ENCODE data around the gene GRIK2. TPM values are rescaled to one million over a fixed set of nuclear protein-coding genes. Genes with fewer than 3 reads are reported as not detected.
A peak's percentile ranks its signal among the peaks of the same experiment; 100 is the strongest.
"Not testable (repeated sequence)": the region's sequence is repeated elsewhere in the genome, so short reads cannot be mapped to it uniquely, and the experiment has no call there.

GRIK2 gene
- polyA plus RNA-seq, 1 of the 3 experiments (the other 2 are of a cell fraction) = 0.30 TPM

DNA sequence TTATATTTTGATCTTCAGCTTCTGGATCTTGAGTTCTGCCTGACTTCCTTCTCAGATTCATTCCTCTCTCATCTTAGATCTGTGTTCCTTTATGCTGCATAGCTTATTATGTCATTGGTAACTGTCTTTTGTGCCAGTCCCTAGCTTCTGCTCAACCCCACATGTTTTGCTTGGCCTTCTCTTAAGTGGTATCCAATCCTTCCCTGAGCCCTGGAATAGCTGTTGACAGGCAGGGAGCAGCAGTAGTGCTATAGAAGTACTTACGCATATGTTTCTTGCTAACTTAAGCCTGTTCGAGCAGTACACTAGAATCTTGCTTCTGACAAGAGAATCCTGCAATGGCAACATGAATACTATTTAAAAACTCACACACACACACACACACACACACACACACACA, 13.6 kb upstream of the GRIK2 start (continued):
- no peak for TF ChIP-seq CHD2 (IDR thresholded peaks at IDR 0.05; ENCODE audit: low read length, partially characterized antibody)

DNA sequence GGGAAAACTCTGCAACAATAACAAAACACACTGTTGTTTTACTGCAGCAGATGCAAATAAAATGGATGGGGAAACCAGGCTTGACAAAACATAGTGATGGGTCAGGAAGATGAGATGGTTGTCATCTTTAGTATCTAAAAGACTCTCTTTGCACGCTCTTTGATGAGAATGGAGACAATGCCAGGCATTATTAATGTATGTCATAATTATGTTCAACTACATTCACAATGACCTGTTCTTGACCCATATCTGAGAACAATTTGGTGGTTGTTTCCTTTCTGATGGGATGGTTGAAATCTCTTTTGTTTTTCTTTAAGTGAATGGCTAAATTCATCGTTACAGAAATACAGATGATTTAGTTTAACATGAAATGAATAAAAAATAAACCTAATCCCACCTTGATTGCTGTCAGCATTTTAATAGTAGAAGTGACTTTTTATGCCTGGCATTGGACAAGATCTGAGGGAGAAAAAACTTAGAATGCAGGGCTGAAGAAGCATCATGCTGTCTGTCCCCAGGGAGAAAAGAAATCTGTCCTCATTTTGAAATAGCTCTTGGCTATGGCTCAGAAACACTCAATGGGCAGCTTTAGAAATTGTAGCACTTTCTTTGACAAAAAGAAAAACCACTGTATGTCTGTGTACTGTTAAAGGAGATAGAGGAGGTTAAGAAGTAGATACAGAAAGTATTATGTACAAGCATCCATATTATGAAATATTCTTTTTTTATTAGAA, 12.4 kb upstream of the GRIK2 start:
- ChIA-PET POLR2A (no interaction called here), CTCF (interaction anchor here (1.0 to 1.3 kb wide), 2 partner anchors 14 to 252 kb away, joined by 3 to 4 read pairs; no protein-coding TSS in a partner anchor)
- no peaks in the 10 kb centered on the region for H3K9me3 ChIP-seq
- no peak overlapping the region for H3K4me3 ChIP-seq (ENCODE audit: low read depth in 2 of 2, low read length in 1 of 2)
- H3K9me2 ChIP-seq = no peaks in the 10 kb centered on the region
- no peaks in the 10 kb centered on the region for H3K79me2 ChIP-seq (ENCODE audit: insufficient read depth)
- DNase-seq = no peak
- H4K20me1 ChIP-seq (ENCODE audit: insufficient read depth) = no peaks in the 10 kb centered on the region
- no peaks in the 10 kb centered on the region; a peak in 1 of 4 replicates for H3K4me1 ChIP-seq (ENCODE audit: control insufficient read depth in 1 of 2, insufficient read depth in 2 of 2, low read depth in 1 of 2, low read length in 1 of 2)
- no peak overlapping the region for H3K9ac ChIP-seq
- H3K4me2 ChIP-seq = no peak overlapping the region
- H3K36me3 ChIP-seq (replicated peaks in 1 of 2; ENCODE audit: control insufficient read depth in 1 of 2, insufficient read depth in 2 of 2, low read length in 1 of 2) = no peaks in the 10 kb centered on the region
- TF ChIP-seq, protein P1, sequence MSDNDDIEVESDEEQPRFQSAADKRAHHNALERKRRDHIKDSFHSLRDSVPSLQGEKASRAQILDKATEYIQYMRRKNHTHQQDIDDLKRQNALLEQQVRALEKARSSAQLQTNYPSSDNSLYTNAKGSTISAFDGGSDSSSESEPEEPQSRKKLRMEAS (IDR thresholded peaks at IDR 0.05; ENCODE audit: low read depth) = no peak
- TF ChIP-seq EP300 (IDR thresholded peaks at IDR 0.05; ENCODE audit: borderline replicate concordance in 1 of 2, low read depth in 1 of 2, low read length in 1 of 2) = no peak
- TF ChIP-seq MEF2A (IDR thresholded peaks at IDR 0.05; ENCODE audit: borderline replicate concordance, low read depth) = no peak
- TF ChIP-seq PBX3 (IDR thresholded peaks at IDR 0.05) = no peak
- TF ChIP-seq FOXM1 (IDR thresholded peaks at IDR 0.05; ENCODE audit: low read depth) = no peak
- H3K27ac ChIP-seq (ENCODE audit: low read depth in 2 of 2, low read length in 1 of 2) = no peak overlapping the region
- no peaks in the 10 kb centered on the region for H3K27me3 ChIP-seq (ENCODE audit: insufficient read depth)
- 37% methylated on average over 2 of the region's 2 CpGs for WGBS (ENCODE audit: low lambda C conversion rate)
- no peaks in the 10 kb centered on the region for H3F3A ChIP-seq (replicated peaks; ENCODE audit: insufficient read depth)
- no peak overlapping the region for H2AFZ ChIP-seq (ENCODE audit: low read depth)

GRCh38 chr6:101383747-101384146, 9.8 kb upstream of the GRIK2 start:
- H3K79me2 ChIP-seq (ENCODE audit: insufficient read depth); H3K9ac ChIP-seq; H3K9me3 ChIP-seq; H3K4me2 ChIP-seq; H3K27me3 ChIP-seq (ENCODE audit: insufficient read depth); H3K27ac ChIP-seq (ENCODE audit: low read depth in 2 of 2, low read length in 1 of 2); DNase-seq; H3K4me3 ChIP-seq (ENCODE audit: low read depth in 2 of 2, low read length in 1 of 2); H4K20me1 ChIP-seq (ENCODE audit: insufficient read depth); H3K4me1 ChIP-seq (ENCODE audit: control insufficient read depth in 1 of 2, insufficient read depth in 2 of 2, low read depth in 1 of 2, low read length in 1 of 2); POLR2A ChIA-PET; H2AFZ ChIP-seq (ENCODE audit: low read depth); H3K9me2 ChIP-seq; H3F3A ChIP-seq (replicated peaks; ENCODE audit: insufficient read depth); H3K36me3 ChIP-seq (replicated peaks in 1 of 2; ENCODE audit: control insufficient read depth in 1 of 2, insufficient read depth in 2 of 2, low read length in 1 of 2): not testable (repeated sequence)
- CTCF ChIA-PET = interaction anchor here (1.1 to 1.5 kb wide), 2 partner anchors 9 to 267 kb away, joined by 3 to 4 read pairs; no protein-coding TSS in a partner anchor
- 85% methylated on average over 5 of the region's 5 CpGs for WGBS (ENCODE audit: low lambda C conversion rate)

- Histone ChIP-seq H3F3A (replicated peaks; ENCODE audit: insufficient read depth) (no peaks in the 10 kb centered on the region), H3K9me2 (no peaks in the 10 kb centered on the region), H3K4me2 (no peak overlapping the region), H3K4me3 (ENCODE audit: low read depth in 2 of 2, low read length in 1 of 2) (no peak overlapping the region), H3K36me3 (replicated peaks in 1 of 2; ENCODE audit: control insufficient read depth in 1 of 2, insufficient read depth in 2 of 2, low read length in 1 of 2) (no peaks in the 10 kb centered on the region), H3K9ac (no peak overlapping the region), H3K27ac (ENCODE audit: low read depth in 2 of 2, low read length in 1 of 2) (no peak overlapping the region), H2AFZ (ENCODE audit: low read depth) (no peak overlapping the region), H3K27me3 (ENCODE audit: insufficient read depth) (peaks cover 1% of the 10 kb centered on the region), H4K20me1 (ENCODE audit: insufficient read depth) (no peaks in the 10 kb centered on the region), H3K9me3 (no peaks in the 10 kb centered on the region), H3K4me1 (ENCODE audit: control insufficient read depth in 1 of 2, insufficient read depth in 2 of 2, low read depth in 1 of 2, low read length in 1 of 2) (no peaks in the 10 kb centered on the region), H3K79me2 (ENCODE audit: insufficient read depth) (no peaks in the 10 kb centered on the region)
- no peak for DNase-seq
- WGBS (ENCODE audit: low lambda C conversion rate) = 33% methylated on average over 1 of the region's 1 CpG
- TF ChIP-seq FOXM1 (IDR thresholded peaks at IDR 0.05; ENCODE audit: low read depth) (no peak), RAD21 (IDR thresholded peaks at IDR 0.05; ENCODE audit: low read length) (peak; percentile 25; the same call in 1 of the 2 replicates), CTCF (IDR thresholded peaks at IDR 0.05) (peak; percentile 41), CHD2 (IDR thresholded peaks at IDR 0.05; ENCODE audit: low read length, partially characterized antibody) (no peak)
- ChIA-PET POLR2A (no interaction called here), CTCF (interaction anchor here (0.9 kb wide), 1 partner anchor 10 kb away, joined by 3 read pairs; no protein-coding TSS in a partner anchor)
Measured at GRCh38 chr6:101386982-101387381, 6.5 kb upstream of the GRIK2 start.
